Fibroblast of skin of right biceps (primary cell): ENCODE measurements around the gene TRIM41.
A peak's percentile ranks its signal among the peaks of the same experiment; 100 is the strongest.
"Not testable (repeated sequence)": the region's sequence is repeated elsewhere in the genome, so short reads cannot be mapped to it uniquely, and the experiment has no call there.

Source experiments
- DNase-seq: peaks from one replicate; pipeline ENCODE4 v3.0.0-alpha.2; 2013

TRIM41 gene

GRCh38 chr5:181212080-181212479, 11.0 kb upstream of the TRIM41 start:
- DNase-seq: no peak

- no peak for DNase-seq
These were observed 10.1 kb upstream of the TRIM41 start for GRCh38 chr5:181212934-181213333.

GRCh38 chr5:181214249-181214648, 8.8 kb upstream of the TRIM41 start:
- DNase-seq: not testable (repeated sequence)

GRCh38 chr5:181215997-181216989, 6.8 kb upstream of the TRIM41 start:
- peak; percentile 32 for DNase-seq

- DNase-seq: peak; percentile 65
These were observed 5.8 kb upstream of the TRIM41 start for GRCh38 chr5:181217111-181217802.

- DNase-seq: no peak
These were observed 5.3 kb upstream of the TRIM41 start for GRCh38 chr5:181217803-181218062.

DNA sequence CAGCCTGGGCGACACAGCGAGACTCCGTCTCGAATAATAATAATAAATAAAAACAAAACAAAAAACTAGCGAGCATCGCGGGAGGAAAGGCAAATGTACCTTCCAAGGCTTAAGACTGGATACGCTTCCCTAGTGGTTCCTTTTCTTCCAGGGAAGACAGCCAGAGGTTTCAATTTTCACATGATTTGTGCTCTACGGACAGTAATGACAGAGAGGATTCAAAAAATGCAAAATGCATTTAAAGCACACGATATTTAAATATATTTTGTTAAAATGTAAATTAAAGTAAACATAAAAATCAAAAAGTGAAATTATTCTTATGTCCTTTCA, 4.3 kb upstream of the TRIM41 start:
- peak; percentile 27 for DNase-seq

- DNase-seq: no peak
These were observed 3.6 kb upstream of the TRIM41 start for GRCh38 chr5:181219262-181220177.

DNA sequence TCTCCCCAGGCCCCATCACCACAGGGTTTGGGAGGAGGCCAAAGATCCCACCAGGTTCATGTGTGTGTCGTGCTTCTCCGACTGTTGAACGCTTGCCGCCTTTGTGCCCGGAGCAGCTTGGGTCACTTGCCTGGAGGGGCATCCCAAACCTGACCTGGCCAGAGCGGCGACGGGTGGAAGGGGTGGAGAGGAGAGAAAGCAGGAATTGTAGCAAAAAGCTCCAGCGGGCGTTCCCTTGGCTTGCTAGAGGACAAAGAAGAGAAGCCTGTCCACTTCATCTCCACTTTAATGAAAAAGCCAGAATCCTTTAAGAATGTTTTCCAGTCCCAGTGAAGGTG, 2.9 kb upstream of the TRIM41 start:
- no peak for DNase-seq

GRCh38 chr5:181221105-181221791, 1.8 kb upstream of the TRIM41 start:
- no peak for DNase-seq

- DNase-seq: peak; percentile 98
These were observed 1.1 kb upstream of the TRIM41 start for GRCh38 chr5:181221792-181222629.

DNA sequence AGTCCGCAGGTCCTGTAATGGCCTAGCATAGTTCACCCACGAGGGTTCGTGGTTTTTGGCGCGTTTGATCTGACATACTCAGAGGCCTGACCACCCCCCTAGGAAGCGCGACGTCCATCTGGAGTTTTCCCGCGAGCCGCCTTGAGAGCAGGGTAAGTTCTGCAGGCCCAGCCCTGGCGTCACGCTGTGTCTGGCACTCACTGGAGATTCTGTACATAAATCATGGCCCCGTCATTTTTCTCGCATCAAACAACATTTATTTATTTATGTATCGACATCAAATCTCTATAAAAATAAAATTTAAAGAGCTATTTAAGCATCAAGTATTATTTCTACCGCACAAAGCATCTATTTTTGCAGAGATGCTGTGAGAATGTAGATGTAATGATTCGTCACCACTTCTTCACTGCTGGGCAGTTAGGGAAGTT, 437 bp upstream of the TRIM41 start:
- DNase-seq: no peak

DNA sequence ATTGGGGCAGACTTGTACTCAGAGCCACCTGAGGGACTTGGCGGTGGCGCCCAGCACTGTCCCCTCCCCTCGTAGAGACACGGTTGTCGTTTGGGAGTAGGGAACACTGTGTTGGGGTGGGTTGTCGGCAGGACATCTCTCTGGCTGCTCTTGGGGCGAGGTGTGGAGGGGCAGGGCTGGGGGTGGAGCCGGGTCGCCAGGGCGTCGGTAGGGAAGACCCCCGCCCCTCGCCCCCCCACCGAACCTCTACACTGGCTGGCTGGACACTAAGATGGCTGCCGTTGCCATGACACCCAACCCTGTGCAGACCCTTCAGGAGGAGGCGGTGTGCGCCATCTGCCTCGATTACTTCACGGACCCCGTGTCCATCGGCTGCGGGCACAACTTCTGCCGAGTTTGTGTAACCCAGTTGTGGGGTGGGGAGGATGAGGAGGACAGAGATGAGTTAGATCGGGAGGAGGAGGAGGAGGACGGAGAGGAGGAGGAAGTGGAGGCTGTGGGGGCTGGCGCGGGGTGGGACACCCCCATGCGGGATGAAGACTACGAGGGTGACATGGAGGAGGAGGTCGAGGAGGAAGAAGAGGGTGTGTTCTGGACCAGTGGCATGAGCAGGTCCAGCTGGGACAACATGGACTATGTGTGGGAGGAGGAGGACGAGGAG, 778 bp downstream of the TRIM41 start:
- peak; percentile 41 for DNase-seq

DNA sequence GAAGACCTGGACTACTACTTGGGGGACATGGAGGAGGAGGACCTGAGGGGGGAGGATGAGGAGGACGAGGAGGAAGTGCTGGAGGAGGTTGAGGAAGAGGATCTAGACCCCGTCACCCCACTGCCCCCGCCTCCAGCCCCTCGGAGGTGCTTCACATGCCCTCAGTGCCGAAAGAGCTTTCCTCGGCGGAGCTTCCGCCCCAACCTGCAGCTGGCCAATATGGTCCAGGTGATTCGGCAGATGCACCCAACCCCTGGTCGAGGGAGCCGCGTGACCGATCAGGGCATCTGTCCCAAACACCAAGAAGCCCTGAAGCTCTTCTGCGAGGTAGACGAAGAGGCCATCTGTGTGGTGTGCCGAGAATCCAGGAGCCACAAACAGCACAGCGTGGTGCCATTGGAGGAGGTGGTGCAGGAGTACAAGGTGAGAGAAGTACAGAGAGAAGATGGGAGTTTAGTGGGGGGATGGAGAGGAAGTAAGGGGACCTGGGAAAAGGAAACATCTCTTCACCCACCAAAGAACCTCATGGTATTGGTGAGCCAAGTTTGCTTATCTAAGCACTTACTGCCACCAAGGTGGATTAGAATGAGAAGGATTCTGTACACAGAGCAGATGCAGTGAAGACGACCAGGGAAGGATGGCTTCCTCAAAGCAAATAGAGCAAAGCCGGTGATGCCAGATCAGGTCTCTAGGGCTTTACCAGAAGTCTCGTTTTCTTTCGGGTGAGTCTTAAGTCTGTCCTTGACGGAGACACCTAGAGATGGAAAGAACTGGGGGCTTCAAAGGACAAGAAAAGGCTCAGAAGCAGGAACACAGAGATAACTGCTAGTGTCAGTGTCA, 1.5 kb downstream of the TRIM41 start:
- DNase-seq: no peak

GRCh38 chr5:181229996-181230395, 6.9 kb downstream of the TRIM41 start:
- no peak for DNase-seq

- DNase-seq: no peak
These were observed 7.5 kb downstream of the TRIM41 start for GRCh38 chr5:181230551-181230950.

DNA sequence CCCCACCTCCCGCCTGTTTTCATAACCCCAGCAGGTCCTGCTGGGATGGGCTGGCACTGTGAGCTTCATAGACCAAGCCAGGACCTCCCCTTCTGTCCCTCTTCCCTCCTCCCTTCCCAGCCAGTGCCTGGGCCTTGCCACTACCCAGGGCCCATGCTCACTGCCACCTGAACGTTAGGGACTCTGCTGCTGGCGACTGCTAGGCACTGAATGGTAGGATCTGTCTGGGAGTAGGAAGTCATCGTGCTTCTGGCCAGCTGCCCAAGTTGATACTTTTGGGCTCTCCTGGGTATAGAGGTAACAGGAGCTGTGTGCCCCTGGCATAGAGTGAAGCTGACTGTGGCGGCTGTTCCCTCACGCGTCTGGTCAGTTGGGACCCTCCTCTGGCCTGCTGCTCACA, 8.4 kb downstream of the TRIM41 start:
- no peak for DNase-seq

DNA sequence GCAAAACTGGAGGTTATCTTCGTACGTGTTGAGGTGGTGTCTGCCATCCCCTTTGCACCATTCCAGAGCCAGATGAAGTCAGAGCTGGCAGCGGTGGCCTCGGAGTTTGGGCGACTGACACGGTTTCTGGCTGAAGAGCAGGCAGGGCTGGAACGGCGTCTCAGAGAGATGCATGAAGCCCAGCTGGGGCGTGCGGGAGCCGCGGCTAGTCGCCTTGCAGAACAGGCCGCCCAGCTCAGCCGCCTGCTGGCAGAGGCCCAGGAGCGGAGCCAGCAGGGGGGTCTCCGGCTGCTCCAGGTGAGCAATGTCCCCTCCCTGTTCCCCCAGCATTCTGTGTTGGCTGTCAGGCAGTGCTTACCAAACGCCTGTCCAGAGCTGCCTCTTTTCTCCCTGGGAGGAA, 9.5 kb downstream of the TRIM41 start:
- DNase-seq: no peak

- no peak for DNase-seq
These were observed 10.2 kb downstream of the TRIM41 start for GRCh38 chr5:181233088-181233800.
